Posterior vena cava (tissue), 2 donors: ENCODE data around the gene TICAM1. TPM values are rescaled to one million over a fixed set of nuclear protein-coding genes. Genes with fewer than 3 reads are reported as not detected.
"Not testable (repeated sequence)": the region's sequence is repeated elsewhere in the genome, so short reads cannot be mapped to it uniquely, and the experiment has no call there.

ENCODE experiments used
- DNase-seq: peaks from one replicate; pipeline ENCODE4 v3.0.0-alpha.2; 2020; ENCODE audit warnings: low spot score
- intact Hi-C, 2 donors: fragments of 100-400 bp; cut with DNase I; formaldehyde crosslinking; loops; one replicate each; pipeline versions ENCODE4 v1.14.1 to v1.14.2; 2022 to 2023
- microRNA-seq, 2 donors: library from miRNA; unstranded; fragments of <30 nt; microRNA quantifications; one replicate each; pipeline ENCODE4 v1.2.0, GENCODE V29; 2020 to 2021; ENCODE audit warnings: borderline microRNAs expressed in 2 of 2
- total RNA-seq, 2 donors: library from RNA; stranded (reverse); fragmentation: NEBNext Ultra II Directional; extraction: Animal tissue kit (Norgen Biotek cat#: 25700); gene quantifications; one replicate each; pipeline ENCODE4 v1.2.1, GENCODE V29; 2021
- donor health status: DM: yes; HTN: yes; CAD: no.
- donor health status: DM: yes; HTN: yes; CAD: no.

TICAM1 gene
- total RNA-seq, 2 donors from 2014 or later, result 7.6 to 13.2 TPM

DNA sequence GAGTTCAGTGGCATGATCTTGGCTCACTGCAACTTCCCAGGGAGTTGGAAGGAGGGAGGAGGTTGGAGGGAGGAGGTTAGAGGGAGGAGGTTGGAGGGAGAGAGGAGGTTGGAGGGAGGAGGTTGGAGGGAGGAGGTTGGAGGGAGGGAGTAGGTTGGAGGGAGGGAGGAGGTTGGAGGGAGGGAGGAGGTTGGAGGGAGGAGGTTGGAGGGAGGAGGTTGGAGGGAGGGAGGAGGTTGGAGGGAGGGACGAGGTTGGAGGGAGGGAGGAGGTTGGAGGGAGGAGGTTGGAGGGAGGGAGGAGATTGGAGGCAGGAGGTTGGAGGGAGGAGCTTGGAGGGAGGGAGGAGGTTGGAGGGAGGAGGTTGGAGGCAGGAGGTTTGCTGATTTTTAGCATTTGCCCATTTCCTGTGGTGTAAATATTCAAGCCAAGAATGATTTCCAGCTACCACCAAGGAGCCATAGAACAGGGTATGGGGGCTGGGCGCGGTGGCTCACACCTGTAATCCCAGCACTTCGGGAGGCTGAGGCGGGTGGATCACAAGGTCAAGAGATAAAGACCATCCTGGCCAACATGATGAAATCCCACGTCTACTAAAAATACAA is 45.0 kb downstream of the TICAM1 start:
- DNase-seq, result not testable (repeated sequence)
- intact Hi-C loops, result loop anchor here (5.0 kb wide), 2 partner anchors 49 to 54 kb away; no protein-coding TSS in a partner anchor

DNA sequence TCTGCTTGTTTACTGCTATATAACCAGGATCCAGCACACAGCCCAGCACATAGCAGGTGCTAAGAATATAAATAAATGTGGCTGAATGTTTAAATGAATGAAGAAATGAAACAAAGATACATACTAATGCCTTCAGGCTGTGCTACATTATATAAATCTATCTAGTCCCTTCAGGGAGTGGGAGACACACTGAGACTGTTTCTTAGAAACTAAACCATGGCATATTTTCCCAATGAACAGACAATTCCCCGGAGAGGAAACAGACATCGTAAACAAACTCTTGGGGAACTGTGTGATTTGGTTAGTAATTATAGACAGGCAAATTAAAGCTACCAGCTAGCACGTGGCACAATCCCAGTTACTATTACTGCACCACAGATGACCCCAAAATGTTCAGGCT is 49.7 kb downstream of the TICAM1 start:
- intact Hi-C loops, result no loop called here

GRCh38 chr19:4780860-4781259 is 50.7 kb downstream of the TICAM1 start:
- DNase-seq, result no peak
- intact Hi-C loops, result no loop called here

More for the DNA sequence above, 49.7 kb downstream of the TICAM1 start:
- no peak for DNase-seq

DNA sequence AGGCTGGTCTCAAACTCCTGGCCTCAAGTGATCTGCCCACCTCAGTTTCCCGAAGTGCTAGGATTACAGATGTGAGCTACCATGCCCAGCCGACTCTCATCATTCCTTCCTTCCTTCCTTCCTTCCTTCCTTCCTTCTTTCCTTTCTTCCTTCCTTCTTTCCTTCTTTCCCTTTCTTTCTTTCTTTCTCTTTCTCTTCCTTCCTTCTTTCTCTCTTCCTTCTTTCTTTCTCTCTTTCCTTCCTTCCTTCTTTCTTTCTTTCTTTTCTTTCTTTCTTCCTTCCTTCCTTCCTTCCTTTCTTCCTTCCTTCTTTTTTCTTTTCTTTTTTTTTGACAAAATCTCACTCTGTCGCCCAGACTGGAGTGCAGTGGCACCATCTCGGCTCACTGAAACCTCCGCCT is 53.4 kb downstream of the TICAM1 start:
- intact Hi-C loops, DNase-seq: not testable (repeated sequence)

- no peak for DNase-seq
- intact Hi-C loops, result no loop called here
These were observed 54.9 kb downstream of the TICAM1 start for GRCh38 chr19:4776436-4777211.

- intact Hi-C loops, result no loop called here
- DNase-seq, result no peak
These were observed 55.8 kb downstream of the TICAM1 start for GRCh38 chr19:4775627-4776152.

DNA sequence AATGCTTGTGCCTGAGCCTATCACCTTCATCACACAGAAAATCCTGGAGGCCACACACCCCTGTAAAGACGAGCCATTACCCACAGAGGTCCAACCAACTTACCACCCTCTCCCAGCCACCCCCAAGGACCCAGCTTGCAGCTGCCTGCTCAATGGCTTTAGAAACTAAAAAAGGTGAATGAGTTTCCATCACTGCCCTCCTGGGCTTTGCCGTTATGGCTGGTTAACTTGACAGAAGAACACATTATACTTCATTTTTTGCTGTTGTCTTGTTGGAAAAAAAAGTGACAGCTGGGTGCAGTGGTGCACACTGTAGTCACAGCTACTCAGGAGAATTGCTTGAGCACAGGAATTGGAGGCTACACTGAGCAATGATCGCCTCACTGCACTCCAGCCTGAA is 57.4 kb downstream of the TICAM1 start:
- intact Hi-C loops, result no loop called here
- no peak for DNase-seq

GRCh38 chr19:4773047-4773640 is 58.4 kb downstream of the TICAM1 start:
- intact Hi-C loops, result no loop called here
- DNase-seq, result no peak

GRCh38 chr19:4772566-4772965 is 58.9 kb downstream of the TICAM1 start:
- intact Hi-C loops, result no loop called here
- no peak for DNase-seq

DNA sequence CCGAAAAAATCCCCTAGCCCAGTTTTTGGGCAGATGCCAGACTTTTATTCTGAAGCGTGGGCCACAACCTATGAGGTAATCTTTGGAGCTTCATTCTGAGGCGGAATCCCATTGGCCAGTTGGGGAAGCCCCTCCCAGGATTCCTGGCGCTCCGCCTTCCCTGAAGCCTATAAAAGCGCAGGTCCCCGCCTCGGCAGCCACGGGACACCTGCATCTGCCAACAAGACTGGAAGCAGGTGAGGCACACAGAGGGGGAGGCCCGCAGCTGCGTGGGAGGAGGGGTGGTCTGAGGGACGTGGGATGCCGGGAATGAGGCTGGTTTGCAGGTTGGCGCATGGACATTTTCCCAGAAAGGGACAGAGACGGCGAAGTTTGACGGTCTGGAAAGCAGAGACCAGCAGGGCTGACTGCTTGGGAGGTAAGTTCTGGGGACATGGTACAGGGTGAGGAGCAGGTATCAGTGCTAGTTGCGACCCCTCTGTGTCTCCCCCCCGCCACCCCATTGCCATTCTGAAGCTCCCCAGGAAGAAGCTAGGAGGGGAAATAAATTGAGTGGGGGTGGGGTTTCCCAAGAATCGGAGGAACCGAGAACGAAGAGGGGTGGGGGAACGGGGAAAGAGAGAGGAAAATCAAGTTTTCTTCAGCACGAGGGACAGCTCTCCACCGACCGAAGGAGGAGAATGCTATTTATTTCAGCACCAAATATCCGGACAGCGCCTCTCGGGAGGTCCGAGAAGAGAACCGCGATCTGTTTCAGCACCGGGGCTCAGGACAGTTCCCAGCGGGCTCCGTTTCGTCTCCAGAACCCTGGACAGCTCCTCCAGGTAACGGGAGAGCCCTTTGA is 62.4 kb downstream of the TICAM1 start:
- intact Hi-C loops, result no loop called here
- peak; percentile 90 for DNase-seq

Small RNAs within 50 kb of the gene (microRNA-seq; reads per million reads assigned to microRNA genes)
- gene MIR7-3, result 0.26 to 0.32 reads per million in 2 donors

Other genes with a start within 250 kb of the TICAM1 start
- gene TNFAIP8L1, start 192.2 kb downstream of the TICAM1 start, total RNA-seq, result 1 to 10 TPM; 5.7 to 6.1 TPM
- 10 to 100 TPM; 66.3 to 75.9 TPM for gene MYDGF, start 161.4 kb downstream of the TICAM1 start, total RNA-seq
- 10 to 100 TPM; 42.1 to 50.3 TPM for gene DPP9, start 107.9 kb downstream of the TICAM1 start, total RNA-seq
- 1 to 10 TPM; 7.7 to 9.1 TPM for gene FEM1A, start 40.0 kb downstream of the TICAM1 start, total RNA-seq
- gene PLIN3, start 36.0 kb upstream of the TICAM1 start, total RNA-seq, result 10 to 100 TPM; 56.6 to 88.6 TPM
- gene ARRDC5, start 71.2 kb upstream of the TICAM1 start, total RNA-seq, result under 1 TPM; 0.29 to 0.56 TPM
- gene UHRF1, start 77.8 kb upstream of the TICAM1 start, total RNA-seq, result 1 to 10 TPM; 2.2 to 2.9 TPM
- 10 to 100 TPM; 31.0 to 31.4 TPM for gene KDM4B, start 137.4 kb upstream of the TICAM1 start, total RNA-seq